NCI-H526 treated with DMSO at 0.1 percent for 48 hours (cell line): ENCODE measurements around the gene CLCA4.
"Not testable (repeated sequence)": the region's sequence is repeated elsewhere in the genome, so short reads cannot be mapped to it uniquely, and the experiment has no call there.

ENCODE experiments used
- DNase-seq: peaks from one replicate; lab custom pipeline; 2025; lab: John Stamatoyannopoulos, UW

CLCA4 gene

DNA sequence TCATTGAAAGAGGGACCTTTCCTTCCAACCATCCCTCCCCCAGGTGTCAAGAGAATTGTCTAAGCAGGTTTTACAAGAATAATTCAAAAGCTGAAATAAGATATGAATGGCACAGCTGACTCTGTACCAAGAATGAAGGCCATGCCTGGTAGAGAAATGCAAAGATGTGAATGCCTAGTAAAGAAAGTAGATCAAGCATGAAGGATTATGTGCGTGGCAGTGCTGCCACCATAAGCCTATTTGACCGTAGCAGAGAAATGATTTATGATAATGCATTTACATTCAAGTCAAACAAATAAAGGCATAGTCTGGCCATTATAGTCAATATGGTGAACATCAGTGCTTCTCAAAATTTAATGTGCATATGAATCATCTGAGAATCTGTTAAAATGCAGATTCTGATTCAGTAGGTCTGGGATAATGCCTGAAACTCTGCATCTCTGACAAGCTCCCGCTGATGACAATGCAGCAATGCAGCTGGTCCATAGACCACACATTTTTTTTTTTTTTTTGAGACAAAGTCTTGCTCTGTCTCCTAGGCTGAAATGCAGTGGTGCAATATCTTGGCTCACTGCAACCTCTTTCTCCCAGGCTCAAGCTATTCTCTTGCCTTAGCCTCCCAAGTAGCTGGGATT lies 16.6 kb upstream of the CLCA4 start:
- DNase-seq = peak; percentile 16

DNA sequence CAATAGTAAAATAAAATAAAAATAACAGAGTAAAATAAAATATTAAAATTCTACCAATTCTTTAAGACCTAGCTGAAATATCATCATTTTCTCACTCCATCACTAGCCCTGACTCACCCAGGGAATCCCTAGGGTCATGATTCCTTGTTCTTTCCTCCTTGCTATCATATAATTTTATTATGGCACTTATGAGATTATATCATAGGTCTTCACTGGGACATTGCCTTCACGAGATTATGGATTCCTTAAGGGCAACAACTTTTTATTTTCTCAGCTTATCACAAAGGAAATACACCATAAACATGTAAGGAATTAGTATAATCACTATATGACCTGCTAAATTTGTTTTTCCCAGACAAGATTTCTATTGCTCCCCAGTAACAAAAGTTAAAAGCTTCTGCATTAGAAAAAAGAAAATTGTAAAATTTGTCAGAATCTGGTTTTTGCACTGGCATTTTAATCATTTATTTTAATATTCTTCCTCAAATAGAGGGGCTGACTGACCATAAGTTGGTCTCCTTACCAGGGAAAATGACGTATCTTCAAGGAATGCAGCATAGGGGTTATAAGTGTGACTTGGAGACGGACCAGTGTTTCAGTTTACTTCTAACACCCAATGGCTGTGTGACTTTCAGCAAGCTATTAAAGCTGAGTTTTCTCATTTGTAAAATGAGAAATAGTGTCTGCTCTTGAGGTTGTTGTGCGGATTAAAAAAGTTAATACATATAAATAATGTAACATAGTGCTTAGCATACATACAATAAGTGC lies 8.8 kb upstream of the CLCA4 start:
- DNase-seq = no peak

DNA sequence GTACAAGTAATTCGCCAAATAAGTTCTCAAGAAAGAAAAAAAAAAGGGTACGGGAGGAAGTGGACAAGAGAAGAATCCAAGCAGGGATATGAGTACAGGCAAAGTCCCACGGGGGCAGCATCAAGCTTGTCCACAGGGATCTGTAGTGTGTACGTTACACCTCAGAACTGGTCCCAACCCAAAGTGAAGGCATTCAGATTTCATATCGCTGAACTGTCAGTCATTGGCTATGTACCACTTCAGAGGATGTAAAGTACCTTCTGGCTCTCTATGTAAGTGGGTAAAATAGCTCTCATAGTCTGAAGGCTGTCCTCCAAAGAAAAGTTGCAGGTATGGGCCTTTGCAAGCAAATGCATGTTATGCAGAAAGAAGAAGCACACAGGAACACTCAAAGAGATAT lies 8.1 kb upstream of the CLCA4 start:
- no peak for DNase-seq

DNA sequence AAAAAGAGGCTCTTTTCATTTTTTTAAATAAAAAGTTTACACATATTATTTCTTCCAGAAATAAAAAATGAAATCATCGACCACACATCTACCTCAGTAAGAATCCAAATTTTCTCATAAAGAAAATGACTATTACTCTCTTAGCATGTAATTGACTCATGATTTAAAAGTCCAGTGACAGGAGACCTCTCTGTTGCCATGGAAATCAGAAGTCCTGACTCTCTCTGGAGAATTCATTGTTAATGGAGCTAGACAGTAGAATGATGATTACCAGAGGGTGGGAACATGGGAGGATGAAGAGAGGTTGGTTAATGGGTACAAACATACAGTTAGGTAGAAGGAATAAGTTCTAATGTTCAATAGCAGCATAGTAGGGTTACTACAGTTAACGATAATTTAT lies 5.0 kb upstream of the CLCA4 start:
- DNase-seq = no peak

DNA sequence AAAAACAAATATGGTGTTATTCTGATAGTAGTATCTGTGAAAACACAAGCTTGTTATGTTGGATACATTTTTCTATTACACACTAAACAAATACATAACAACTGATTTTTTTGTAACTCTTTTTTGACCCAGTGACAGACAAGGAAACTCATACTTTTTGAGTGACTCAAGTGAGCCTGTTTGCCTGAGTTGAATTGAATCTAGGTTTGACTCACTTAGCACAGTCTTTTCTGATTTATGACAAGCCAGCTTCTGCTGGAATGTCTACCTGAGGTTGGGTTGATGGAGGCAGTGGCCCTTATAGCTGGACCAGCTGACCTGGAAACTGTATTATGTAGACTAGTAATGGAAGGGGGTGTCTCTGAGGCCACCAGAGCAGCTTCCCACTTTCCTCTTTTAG lies 4.2 kb upstream of the CLCA4 start:
- no peak for DNase-seq

DNA sequence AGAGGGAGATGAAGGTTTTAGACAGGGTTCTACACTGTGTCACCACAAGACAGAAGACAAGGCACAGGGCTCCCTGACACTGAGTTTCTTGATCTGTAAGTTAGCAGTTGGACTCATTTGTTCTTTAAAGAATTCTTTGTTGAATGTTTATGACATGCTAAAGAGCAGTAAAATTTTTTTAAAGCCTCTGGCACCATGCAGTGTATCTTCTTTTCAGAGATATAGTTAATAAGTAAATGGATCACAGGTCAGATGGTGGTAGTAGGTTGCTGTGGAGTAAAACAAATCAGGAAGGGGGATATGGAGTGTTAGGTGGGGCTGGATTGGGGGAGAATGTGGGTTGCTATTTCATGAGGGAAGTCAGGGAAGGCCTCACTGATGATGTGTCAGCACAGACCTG lies 2.0 kb downstream of the CLCA4 start:
- DNase-seq = no peak

DNA sequence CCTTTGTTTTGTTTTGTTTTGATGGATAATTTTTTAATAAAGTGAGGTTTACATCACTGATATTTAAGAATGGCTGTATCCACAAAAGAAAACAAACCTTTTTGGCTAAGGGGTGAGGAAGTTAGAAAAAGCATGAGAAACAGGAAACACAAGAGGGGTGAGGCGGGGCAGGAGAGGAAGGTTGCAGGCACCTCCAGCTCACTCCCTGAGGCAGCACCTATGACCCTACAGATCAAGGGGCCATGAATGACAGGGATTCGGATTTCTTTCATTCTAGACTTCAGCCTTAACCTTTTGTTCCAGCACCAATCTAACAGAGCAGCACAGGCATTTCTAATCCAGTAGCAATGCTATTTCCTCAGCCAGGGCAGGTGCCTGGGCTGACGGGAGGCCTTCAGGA lies 4.4 kb downstream of the CLCA4 start:
- DNase-seq = no peak

DNA sequence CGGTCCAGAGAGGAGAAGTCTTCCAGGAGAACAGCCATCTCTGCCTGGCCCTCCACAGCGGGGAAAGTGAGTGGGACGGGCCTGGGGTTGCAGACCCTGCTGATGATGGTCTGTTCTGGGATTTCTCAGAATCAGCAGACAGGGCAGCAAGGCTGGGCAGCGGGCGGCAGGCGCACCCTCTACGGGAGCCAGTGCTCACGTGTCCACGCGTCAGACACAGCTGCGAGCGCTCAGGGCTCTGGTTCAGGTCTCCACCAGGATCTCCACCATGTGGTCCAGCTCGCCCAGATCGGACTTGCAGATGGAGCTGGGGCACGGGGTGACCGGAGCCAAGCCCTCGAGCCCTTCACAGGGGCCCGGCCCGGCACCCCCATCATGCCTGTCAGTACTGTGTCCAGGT lies 5.5 kb downstream of the CLCA4 start:
- DNase-seq = no peak

DNA sequence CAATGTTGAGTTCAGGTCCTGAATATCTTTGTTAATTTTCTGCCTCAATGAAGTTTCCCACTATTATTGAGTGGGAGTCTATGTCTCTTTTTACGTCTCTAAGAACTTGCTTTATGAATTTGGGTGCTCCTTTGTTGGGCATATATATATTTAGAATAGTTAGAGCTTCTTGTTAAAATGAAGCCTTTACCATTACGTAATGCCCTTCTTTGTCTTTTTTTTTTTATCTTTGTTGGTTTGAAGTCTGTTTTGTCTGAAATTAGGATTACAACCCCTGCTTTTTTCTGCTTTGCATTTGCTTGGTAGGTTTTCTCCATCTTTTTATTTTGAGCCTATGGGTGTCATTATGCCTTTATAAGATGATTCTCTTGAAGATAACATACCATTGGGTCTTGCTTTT lies 10.9 kb downstream of the CLCA4 start:
- no peak for DNase-seq

DNA sequence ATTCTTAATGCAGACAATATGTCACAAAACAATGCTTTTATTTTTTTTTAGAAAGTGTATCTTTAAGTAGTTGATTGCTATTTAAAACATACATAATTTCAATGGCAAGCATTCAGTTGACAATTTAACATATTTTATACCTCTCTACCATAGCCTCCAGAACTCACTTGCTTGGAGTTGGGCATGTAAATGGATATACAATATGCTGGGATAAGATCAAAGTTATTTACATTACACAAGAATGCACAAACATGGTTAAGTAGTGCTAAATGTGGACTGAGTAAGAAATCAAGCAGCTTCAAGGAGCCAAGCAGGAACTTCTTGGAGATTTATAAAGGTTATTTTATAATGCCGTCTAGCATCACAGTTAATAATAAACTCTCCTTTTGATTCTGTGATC lies 17.0 kb downstream of the CLCA4 start:
- no peak for DNase-seq

DNA sequence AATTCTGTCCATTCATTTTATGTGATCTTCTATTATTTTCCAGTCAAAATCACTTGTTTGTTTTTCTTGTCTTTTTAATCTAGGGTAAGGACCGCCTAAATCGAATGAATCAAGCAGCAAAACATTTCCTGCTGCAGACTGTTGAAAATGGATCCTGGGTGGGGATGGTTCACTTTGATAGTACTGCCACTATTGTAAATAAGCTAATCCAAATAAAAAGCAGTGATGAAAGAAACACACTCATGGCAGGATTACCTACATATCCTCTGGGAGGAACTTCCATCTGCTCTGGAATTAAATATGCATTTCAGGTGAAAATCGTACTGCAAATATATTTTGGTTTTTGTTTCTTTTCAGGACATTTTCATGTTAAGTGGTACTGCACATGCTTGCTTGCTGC lies 20.5 kb downstream of the CLCA4 start:
- no peak for DNase-seq

DNA sequence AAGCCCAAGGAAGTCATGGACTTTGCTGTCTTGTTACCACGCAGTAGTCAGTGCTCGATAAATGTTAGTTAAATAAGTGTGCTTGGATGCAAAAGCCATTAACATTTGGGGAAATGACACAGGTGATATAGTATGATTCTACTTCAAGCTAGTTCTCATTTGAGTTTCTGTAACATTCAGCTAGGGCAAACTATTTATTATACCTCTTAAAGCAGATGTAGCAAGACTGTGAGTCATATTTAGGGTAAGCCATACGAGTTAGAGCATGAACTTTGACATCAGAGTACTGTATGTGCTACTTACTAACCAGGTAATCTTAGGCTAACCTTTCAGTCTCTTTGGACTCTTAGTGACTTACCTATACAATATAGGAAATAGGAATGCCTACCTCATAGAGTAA lies 21.0 kb downstream of the CLCA4 start:
- DNase-seq = no peak

DNA sequence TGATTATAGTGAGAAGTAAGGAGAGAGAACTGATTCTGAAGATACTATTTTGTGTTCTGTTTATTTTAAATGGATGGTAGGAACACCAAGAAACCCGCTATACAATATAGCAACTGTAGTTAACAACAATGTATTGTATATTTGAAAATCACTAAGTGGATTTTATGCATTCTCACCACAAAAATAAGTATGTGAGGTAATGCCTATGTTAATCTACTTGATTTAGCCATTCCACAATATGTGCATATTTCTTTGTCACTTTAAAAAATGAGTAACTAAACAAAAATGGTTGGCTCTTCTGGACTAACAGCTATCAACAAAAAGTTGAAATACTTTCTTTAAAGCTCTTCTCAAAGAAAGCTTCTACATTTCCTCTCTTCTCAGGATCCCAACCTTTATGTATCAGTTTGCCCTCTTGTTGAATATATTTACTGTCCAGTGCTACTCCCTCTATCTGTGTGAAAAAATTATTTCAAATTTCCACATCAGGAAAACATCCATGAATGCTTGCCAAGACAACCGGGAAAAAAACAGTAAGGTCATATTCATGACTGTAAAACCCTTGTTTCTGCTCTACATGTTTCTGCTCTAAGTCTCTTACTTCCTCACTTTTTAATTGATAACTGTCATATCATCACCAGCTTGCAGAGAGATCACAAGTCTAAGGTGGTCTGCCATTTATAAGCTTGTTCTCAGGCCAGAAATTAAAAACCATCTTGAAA lies 27.0 kb downstream of the CLCA4 start:
- DNase-seq = no peak

DNA sequence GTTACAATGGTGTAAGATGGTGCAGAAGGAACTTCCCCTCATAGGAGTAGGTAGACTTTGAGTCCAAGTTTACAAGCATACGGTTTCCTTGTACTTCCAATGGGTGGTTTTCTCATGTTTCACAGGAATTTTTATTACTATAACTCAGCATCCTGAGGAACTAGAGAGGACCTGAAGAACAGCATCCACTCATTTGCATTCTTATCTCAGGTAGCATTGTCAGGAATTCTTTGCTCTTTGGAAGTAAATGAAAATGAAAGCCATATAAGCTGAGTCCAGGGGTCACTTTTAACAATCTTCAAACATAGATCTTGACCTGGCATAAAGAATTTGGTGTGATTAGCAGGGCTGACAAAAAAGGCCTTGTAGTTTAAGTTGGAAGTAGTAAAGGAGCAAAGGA lies 34.4 kb downstream of the CLCA4 start:
- no peak for DNase-seq

DNA sequence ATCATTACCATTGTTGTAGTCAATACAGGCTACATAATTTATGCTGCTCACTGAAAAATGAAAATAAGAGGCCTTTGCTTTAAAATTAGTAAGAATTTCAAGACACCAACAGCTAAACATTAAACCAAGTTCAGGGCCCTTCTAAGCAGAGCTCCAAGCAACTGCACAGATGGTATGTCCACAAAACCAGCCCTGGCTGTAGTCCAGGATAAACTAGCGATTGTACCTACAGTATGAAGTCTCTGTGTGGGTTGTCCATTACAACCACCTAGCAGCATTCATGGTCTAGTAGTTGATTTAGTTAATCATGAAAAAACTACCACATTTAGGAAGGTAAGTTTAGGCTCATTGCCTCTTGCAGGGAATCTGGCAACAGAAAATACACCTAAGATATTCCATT lies 35.3 kb downstream of the CLCA4 start:
- no peak for DNase-seq

DNA sequence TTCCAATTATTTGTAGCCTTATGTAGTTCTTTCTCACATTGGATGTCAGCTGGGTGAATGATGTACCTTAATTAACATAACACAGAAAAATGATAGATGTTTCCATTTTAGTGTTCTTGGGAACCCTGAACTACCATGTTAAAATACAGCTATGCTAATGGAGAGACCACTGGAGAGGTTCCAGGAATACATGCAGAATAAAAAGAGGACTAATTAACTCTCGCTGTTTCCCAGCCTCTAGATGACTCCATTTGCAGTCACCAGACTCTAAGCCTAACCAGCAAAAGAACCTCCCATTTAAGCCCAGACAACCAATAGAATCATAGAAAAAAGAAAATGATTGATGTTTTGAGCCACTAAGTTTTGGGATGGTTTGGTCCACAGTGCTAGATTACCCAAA lies 36.2 kb downstream of the CLCA4 start:
- no peak for DNase-seq

DNA sequence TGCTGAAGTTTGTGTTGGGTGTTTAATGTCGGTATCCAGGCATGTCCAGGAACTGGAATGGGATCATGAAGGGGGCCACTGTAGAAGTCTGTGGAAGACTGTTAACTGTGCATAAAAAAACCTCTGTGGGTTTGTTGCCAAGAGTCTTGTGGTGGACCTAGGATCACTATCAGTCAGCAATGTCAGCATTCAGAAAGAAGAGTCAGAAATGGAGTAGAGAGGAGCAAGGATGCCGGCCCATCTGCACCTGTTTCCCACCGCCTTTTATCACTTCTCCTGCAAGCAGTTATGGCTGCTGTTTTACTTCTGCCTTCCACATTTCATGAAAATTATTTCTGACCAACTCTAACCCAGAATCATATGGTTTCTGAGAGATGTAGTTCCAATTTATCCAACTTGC lies 36.7 kb downstream of the CLCA4 start:
- DNase-seq = no peak

DNA sequence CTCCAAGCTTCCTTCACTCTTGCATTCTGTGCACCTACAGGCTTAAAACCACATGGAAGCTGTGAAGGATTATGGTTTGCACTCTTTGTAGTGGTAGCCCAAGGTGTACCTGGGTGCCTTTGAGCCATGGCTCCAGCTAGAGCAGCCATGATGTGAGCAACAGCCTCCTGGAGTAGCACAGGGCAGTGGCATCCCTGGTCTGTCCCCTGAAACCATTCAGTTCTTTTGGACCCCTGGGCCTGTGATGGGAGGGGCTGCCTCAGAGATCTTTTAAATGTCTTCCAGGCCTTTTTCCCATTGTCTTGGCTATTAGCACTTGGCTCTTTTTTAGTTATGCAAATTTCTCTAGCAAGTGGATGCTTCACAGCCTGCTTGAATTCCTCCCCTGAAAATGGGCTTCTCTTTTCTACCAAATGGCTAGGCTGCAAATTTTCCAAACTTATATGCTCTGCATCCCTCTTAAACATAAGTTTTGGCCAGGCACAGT lies 47.4 kb downstream of the CLCA4 start:
- no peak for DNase-seq

DNA sequence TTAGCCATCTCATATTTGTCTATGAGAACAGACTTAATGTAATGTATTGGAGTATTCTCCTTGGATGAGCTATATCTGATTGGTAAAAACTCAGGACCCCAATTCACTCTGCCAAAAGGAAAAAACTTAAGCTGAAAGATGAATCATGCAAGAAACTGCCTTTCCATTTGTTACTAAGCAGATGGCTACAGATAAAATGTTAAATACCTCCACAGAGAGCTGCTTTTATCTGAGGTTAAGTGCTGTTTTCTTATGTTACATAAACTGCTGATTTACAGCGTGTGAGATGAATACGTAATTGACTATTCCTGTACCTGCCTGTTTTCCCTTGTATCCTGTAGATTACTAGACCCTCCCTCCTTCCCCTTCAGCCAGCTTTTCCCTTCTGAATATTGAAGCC lies 49.3 kb downstream of the CLCA4 start:
- no peak for DNase-seq

DNA sequence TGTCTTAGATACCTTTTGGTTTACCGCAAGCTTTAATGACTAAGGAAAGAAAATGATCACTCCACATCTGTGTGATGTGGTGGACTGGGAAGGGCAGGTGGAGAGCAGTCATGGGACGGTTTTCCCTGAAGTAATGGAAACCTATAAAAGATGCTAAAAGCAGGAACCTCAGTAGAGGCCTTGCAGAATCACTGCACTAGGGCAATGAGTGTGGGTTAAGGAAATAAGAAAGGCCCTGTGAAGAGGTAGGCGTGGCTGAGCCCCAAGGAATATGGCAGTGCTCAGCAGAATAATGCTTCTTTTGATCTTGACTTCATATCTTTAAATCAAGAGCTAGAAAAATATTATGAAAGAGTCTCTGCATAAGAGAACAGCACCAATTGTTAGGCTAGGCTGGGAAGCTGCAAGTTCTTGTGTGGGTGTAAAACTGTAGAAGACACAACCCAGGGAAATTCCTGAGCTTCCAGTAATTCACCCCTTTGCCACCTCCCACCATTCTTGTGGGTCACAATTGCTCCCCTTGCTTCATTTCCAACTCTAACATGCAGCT lies 49.9 kb downstream of the CLCA4 start:
- no peak for DNase-seq

DNA sequence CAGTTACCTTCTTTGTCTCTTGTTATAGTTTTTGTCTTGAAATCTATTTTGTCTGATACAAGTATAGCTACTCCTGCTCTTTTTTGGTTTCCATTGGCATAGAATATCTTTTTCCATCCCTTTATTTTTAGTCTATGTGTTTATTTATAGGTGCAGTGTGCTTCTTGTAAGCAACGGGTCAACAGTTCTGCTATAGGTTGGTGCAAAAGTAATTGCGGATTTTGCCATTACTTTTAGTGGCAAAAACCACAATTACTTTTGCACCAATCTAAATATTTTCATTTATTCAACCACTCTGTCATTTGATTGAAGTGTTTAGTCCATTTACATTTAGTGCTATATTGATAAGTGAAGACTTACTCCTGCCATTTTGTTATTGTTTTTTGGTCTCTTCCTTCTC lies 59.2 kb downstream of the CLCA4 start:
- not testable (repeated sequence) for DNase-seq

DNA sequence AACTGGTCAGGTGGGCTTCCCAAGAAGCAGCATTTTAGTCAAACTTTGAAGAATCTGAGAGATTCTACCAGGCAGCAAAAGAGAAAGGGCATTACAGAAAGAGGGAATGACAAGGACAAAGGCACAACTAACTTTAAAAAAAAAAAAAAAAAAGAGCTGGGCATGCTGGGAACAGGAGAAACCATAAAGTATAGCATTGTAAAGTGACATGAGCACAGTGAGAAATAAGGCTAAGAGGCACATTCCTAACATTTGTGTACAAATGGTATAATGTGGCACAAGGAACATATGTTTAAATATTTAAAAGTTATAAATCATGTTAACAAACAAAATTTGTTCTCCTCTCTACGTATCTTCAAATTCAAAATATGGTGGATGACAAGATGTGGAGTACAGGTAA lies 69.6 kb downstream of the CLCA4 start:
- DNase-seq = no peak

DNA sequence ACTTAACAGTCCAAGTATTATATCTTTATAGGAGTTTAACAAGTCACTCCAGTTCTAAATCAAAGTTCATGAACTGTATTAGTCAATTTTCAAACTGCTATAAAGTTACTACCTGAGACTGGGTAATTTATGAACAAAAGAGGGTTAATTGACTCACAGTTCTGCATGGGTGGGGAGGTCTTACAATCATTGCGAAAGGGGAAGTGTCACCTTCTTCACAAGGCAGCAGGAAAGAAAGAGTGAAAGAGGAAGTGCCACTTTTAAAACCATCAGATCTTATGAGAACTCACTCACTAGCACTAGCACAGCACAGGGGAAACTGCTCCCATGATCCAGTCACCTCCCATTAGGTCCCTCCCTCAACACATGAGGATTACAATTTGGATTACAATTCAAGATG lies 70.0 kb downstream of the CLCA4 start:
- no peak for DNase-seq
